Thoracic aorta (tissue), 2 donors: Measurements from ENCODE around the gene MEOX2. TPM values are rescaled to one million over a fixed set of nuclear protein-coding genes. Genes with fewer than 3 reads are reported as not detected.

ENCODE experiments used
- ATAC-seq: fragments of 150-250 bp; one replicate; pipeline ENCODE4 v1.8.0; 2017; ENCODE audit warnings: low read depth; ENCODE audit not compliant: insufficient number of reproducible peaks, low FRiP score
- DNase-seq: peaks from one replicate; pipeline ENCODE4 v3.0.0-alpha.2; 2020; ENCODE audit warnings: low spot score
- H3K27ac ChIP-seq, 2 donors: fragments of 200-600 bp; sonication (generic); 1 replicate in 1 of 2; 2 replicates in 1 of 2; pipeline ENCODE4 v1.5.1; 2016; ENCODE audit warnings: mild to moderate bottlenecking in 2 of 2, moderate library complexity in 2 of 2
- H3K27me3 ChIP-seq: fragments of 200-600 bp; sonication (generic); replicated peaks from 2 replicates; pipeline ENCODE4 v1.6.0; 2016; ENCODE audit warnings: mild to moderate bottlenecking; ENCODE audit not compliant: insufficient read depth
- H3K36me3 ChIP-seq: fragments of 200-600 bp; sonication (generic); one replicate; pipeline ENCODE4 v1.5.1; 2016
- H3K4me1 ChIP-seq, 2 donors: fragments of 200-600 bp; sonication (generic); 1 replicate in 1 of 2; 2 replicates in 1 of 2; pipeline versions ENCODE4 v1.5.1 to v1.6.0; 2016; ENCODE audit warnings: low read depth in 2 of 2, mild to moderate bottlenecking in 1 of 2; ENCODE audit not compliant: control insufficient read depth in 1 of 2
- H3K4me3 ChIP-seq: fragments of 200-600 bp; sonication (generic); 2 replicates; pipeline ENCODE4 v1.5.1; 2016; ENCODE audit warnings: mild to moderate bottlenecking
- H3K9me3 ChIP-seq: fragments of 200-600 bp; sonication (generic); 2 replicates; pipeline ENCODE4 v1.5.1; 2016
- total RNA-seq, 2 donors: library from RNA; depleted of rRNA; stranded (reverse); fragments of >200 nt; gene quantifications; one replicate each; pipeline versions ENCODE4 v1.1.0 to v1.2.3, GENCODE V29; 2016
- TF ChIP-seq, protein P1 (sequence below): fragments of 200-600 bp; sonication (generic); IDR thresholded peaks from one replicate; pipeline ENCODE4 v1.5.1; 2019; ENCODE audit warnings: antibody characterized with exemption

Gene MEOX2
- total RNA-seq, 2 donors from 2014 or later = 9.5 to 9.9 TPM

DNA sequence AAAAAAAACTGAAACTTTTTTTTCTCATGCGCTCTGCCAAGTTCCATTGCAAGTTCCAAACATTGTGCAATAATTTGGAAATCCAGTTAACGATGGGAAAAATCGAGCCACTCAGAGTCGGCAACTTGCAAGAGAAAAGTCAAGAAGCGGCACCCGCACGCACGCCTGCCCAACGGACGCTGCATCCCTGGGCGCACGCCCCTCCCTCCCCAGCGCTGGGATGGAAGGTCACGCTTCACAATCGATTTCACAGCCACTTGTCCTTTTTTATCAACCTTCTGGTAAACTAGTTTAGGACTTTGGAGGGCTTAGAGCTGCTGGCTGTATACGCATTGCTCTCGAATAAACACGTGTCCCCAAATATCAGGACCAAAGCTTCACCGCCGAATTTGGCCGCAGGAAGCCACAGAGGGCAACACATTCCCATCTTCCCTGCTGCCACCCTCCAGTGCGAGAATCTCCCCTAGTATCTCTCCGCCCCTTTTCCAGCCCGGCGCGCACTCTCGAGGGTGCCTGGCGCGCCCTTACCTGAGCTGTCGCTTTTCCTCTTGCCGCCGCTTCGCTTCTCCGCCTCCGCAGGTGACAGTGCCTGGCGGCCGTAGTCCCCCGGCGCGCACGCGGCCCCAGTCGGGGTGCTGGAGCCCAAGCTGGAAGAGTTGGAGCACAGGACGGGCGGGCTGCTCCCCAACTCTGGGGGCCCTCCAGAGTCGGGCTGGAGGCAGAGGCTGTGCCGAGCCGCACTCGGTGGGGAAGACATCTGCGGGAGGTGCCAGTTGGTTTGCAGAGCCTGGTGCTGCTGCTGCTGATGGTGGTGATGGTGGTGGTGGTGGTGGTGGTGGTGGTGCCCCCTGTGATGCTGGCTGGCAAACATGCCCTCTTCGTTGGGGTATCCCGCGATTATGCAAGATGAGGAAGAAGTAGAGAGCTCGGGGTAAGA, 857 bp downstream of the MEOX2 start:
- TF ChIP-seq, protein P1, sequence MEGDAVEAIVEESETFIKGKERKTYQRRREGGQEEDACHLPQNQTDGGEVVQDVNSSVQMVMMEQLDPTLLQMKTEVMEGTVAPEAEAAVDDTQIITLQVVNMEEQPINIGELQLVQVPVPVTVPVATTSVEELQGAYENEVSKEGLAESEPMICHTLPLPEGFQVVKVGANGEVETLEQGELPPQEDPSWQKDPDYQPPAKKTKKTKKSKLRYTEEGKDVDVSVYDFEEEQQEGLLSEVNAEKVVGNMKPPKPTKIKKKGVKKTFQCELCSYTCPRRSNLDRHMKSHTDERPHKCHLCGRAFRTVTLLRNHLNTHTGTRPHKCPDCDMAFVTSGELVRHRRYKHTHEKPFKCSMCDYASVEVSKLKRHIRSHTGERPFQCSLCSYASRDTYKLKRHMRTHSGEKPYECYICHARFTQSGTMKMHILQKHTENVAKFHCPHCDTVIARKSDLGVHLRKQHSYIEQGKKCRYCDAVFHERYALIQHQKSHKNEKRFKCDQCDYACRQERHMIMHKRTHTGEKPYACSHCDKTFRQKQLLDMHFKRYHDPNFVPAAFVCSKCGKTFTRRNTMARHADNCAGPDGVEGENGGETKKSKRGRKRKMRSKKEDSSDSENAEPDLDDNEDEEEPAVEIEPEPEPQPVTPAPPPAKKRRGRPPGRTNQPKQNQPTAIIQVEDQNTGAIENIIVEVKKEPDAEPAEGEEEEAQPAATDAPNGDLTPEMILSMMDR = no peak
- peaks cover 9 to 18% of the 10 kb centered on the region in 2 donors for H3K4me1 ChIP-seq
- H3K36me3 ChIP-seq = no peaks in the 10 kb centered on the region
- peak overlapping the region; percentile 59 to 63 for H3K27ac ChIP-seq
- no peak for DNase-seq
- no peaks in the 10 kb centered on the region for H3K27me3 ChIP-seq
- H3K9me3 ChIP-seq = no peaks in the 10 kb centered on the region
- H3K4me3 ChIP-seq = peak overlapping the region; percentile 83
- no peak for ATAC-seq

DNA sequence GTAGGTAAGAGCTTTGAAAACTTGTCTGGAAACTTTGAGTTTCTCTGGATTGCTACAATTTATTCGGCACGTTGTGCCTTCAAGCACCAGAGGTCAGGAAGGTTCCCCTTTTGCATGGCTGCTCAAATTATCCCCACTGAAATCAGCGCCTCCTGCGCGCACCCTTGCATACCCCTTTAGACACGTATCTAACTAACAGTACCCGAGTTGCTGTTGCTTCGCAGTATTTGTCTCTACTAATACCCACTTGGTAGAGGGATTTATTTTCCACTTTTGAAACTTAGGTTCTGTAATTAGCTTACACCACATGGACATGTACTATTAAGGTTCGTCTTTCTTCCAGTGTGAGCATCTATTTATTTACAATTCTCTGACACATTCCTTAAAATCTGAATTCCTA, 1.6 kb downstream of the MEOX2 start:
- no peak for ATAC-seq
- Histone ChIP-seq H3K27me3 (no peaks in the 10 kb centered on the region), H3K4me1 (peaks cover 9 to 18% of the 10 kb centered on the region in 2 donors), H3K36me3 (no peaks in the 10 kb centered on the region), H3K27ac (peak overlapping the region; percentile 14 to 63), H3K4me3 (peak overlapping the region; percentile 83), H3K9me3 (no peaks in the 10 kb centered on the region)
- TF ChIP-seq, protein P1 = no peak
- DNase-seq = no peak

DNA sequence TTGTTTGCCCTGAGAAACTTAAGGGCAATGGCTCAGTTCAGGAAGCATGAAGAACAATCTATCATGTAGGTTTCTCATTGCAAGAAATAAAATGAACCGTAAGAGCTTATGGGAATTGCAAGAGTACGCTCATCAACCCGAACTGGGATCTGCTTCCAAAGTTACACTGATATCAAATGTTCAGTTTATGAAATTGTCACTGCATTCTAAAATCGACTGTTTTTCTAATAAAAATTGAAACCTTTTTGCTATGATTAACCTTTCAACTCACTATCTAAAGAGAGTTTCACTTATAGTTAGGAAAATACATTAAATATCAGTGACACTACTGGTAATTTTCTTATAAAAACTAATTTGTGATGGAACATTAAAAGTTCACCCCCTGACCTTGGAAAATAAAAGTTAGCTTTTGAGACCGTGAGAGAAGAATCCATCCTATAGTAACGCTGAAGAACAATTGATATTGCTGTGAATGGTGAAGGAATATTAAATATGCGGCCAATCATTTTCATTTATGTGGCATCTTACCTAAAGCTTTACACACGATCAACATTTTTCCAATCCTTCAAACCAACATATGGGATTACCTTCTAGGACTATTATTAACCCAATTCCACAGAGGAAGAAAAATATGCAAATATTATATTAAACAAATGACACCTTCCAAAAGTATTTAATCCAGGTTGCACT, 2.2 kb downstream of the MEOX2 start:
- peak overlapping the region; percentile 83 for H3K4me3 ChIP-seq
- H3K27me3 ChIP-seq = no peaks in the 10 kb centered on the region

DNA sequence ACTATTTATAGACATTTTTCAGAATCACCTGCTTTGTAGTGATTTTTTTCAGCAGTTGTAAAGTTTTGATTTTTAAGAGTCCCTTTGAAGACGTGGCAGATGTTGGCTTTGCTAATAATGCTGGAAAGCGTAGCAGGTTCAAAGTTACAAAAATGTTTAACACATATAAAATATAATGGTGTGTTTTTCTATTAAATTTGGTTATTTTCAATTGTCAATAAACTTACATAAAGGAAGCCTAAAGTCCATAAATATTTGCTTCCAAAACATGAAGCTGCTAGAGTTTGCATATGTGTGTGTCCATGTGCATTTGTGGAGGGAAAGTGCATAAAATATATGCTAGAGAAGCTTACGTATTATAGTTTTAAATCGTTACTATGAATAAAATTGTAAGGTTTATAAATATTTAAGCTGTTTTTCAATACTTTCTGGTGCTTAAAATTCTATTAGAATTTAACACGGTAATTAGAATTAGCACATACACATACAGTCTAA, 3.7 kb downstream of the MEOX2 start:
- TF ChIP-seq, protein P1 = no peak
- no peak overlapping the region for H3K27ac ChIP-seq
- ATAC-seq = no peak

More for the DNA sequence above, 2.2 kb downstream of the MEOX2 start:
- no peak for DNase-seq
- H3K36me3 ChIP-seq = no peaks in the 10 kb centered on the region
- no peak for ATAC-seq
- TF ChIP-seq, protein P1 = no peak
- H3K27ac ChIP-seq = peak overlapping the region in 1 of 2 donors; percentile 14
- H3K9me3 ChIP-seq = no peaks in the 10 kb centered on the region
- H3K4me1 ChIP-seq = peaks cover 9 to 18% of the 10 kb centered on the region in 2 donors

DNA sequence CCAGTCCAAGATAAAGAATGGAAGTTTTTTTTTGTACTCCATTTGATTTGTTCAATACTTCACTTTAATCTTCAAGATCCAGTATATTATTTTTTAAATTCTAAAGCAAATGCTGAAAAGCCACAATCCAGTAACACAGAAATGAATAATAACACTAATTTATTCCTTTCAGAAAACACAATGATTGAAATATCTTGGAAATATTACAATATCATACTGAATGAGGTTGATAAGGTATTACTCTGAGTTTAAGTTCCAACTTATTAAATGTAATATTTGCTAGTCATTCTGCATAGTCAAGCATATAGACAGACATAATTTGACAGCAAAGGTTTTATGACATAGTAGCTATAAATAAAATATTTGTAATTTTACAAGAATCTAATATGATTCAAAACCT, 4.4 kb downstream of the MEOX2 start:
- TF ChIP-seq, protein P1 = no peak
- H3K4me3 ChIP-seq = peak overlapping the region; percentile 16
- no peak for ATAC-seq

More for the DNA sequence above, 3.7 kb downstream of the MEOX2 start:
- peak overlapping the region; percentile 83 for H3K4me3 ChIP-seq
- no peaks in the 10 kb centered on the region for H3K36me3 ChIP-seq
- no peaks in the 10 kb centered on the region for H3K27me3 ChIP-seq
- no peaks in the 10 kb centered on the region for H3K9me3 ChIP-seq
- H3K4me1 ChIP-seq = peaks cover 9 to 18% of the 10 kb centered on the region in 2 donors
- DNase-seq = no peak

More for the DNA sequence above, 4.4 kb downstream of the MEOX2 start:
- Histone ChIP-seq H3K27me3 (no peaks in the 10 kb centered on the region), H3K9me3 (no peaks in the 10 kb centered on the region), H3K27ac (no peak overlapping the region), H3K36me3 (no peaks in the 10 kb centered on the region), H3K4me1 (peaks cover 6 to 18% of the 10 kb centered on the region in 2 donors)
- DNase-seq = no peak
